ENCODE data around the gene FAM89A. TPM values are rescaled to one million over a fixed set of nuclear protein-coding genes. Genes with fewer than 3 reads are reported as not detected.

FAM89A gene
- total RNA-seq, 3 donors from 2014 or later, result 30.7 to 97.1 (median 39.0) TPM

- Histone ChIP-seq H3K9me3 (no peaks in the 10 kb centered on the region), H3K36me3 (no peaks in the 10 kb centered on the region), H3K27me3 (no peaks in the 10 kb centered on the region), H3K4me1 (peaks cover 0 to 6% of the 10 kb centered on the region in 2 donors), H3K27ac (no peak overlapping the region), H3K4me3 (peak overlapping the region in 2 of 3 donors; percentile 87 to 98)
- DNase-seq (ENCODE audit: low spot score in 2 of 2), result no peak
- intact Hi-C loops (cut with DNase I; ENCODE audit: low total_unique reads), result no loop called here
- TF ChIP-seq POLR2AphosphoS5 (IDR thresholded peaks at IDR 0.05), result no peak
- no peak for TF ChIP-seq POLR2A (IDR thresholded peaks at IDR 0.05)
- TF ChIP-seq, protein P1, sequence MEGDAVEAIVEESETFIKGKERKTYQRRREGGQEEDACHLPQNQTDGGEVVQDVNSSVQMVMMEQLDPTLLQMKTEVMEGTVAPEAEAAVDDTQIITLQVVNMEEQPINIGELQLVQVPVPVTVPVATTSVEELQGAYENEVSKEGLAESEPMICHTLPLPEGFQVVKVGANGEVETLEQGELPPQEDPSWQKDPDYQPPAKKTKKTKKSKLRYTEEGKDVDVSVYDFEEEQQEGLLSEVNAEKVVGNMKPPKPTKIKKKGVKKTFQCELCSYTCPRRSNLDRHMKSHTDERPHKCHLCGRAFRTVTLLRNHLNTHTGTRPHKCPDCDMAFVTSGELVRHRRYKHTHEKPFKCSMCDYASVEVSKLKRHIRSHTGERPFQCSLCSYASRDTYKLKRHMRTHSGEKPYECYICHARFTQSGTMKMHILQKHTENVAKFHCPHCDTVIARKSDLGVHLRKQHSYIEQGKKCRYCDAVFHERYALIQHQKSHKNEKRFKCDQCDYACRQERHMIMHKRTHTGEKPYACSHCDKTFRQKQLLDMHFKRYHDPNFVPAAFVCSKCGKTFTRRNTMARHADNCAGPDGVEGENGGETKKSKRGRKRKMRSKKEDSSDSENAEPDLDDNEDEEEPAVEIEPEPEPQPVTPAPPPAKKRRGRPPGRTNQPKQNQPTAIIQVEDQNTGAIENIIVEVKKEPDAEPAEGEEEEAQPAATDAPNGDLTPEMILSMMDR (IDR thresholded peaks at IDR 0.05), result no peak
Measured at GRCh38 chr1:230979952-230980351, 60.1 kb downstream of the FAM89A start.

DNA sequence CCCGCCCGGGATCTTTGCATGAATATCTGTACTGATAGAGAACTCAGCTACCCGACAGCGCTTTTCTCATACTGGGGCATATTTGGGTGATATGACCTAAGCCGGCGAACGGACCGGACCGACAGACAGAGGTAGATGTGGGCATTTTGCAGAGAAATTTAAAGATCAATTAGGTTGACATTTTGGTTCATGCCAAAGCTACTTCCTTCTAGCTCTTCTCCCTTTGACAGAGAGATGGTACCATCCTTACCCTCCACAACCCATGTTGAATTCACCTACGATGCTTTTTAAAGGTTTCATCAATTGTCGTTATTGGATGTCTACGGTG, 60.7 kb downstream of the FAM89A start:
- H3K4me1 ChIP-seq, result peaks cover 0 to 6% of the 10 kb centered on the region in 2 donors
- intact Hi-C loops (cut with DNase I; ENCODE audit: low total_unique reads), result no loop called here
- DNase-seq (ENCODE audit: low spot score in 2 of 2), result no peak
- H3K9me3 ChIP-seq, result no peaks in the 10 kb centered on the region
- H3K4me3 ChIP-seq, result peak overlapping the region; percentile 80 to 98 (median 87)
- H3K27ac ChIP-seq, result peak overlapping the region; percentile 27 to 73
- H3K27me3 ChIP-seq, result no peaks in the 10 kb centered on the region
- TF ChIP-seq, protein P1 (IDR thresholded peaks at IDR 0.05), result no peak
- TF ChIP-seq POLR2A (IDR thresholded peaks at IDR 0.05) (no peak), POLR2AphosphoS5 (IDR thresholded peaks at IDR 0.05) (no peak)
- H3K36me3 ChIP-seq, result no peaks in the 10 kb centered on the region

DNA sequence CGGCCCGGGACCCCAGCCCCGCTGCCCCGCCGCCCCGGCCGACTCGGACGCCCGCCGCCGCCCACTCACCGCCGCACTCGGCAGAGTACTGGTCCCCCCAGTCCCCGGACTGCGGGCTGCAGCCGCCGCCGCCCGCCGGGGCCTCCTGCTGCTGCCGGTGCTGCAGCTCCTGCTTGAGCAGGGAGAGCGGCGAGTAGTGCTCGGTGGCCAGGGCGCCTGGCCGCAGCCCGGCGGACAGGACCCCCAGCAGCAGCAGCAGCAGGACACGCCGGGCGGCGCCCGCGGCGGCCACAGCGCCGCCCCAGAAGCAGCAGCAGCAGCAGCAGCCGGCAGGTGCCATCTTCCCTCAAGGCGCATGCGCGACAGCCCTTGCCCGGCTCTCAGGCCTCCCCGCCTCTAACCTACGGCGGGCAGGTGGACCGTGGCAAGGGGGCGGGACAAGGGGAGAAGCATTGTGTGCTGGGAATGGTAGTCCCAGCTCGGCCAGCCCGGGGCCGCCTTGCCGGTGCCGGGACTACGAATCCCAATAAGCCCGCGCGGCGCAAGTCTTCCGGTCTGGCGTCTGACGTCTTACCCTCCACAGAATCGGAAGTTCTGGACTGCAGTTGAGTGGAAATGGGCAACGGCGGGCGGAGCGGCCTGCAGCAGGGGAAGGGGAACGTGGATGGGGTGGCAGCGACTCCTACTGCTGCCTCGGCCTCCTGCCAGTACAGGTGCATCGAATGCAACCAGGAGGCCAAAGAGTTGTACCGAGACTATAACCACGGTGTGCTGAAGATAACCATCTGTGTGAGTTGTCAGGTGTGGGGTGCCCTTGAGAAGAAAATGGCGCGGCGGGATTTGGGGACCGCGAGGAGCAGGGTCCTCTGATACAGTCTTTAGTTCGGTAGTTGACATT, 61.3 kb downstream of the FAM89A start, which contains the start of the genes ARV1 and TTC13:
TSS of gene ARV1 (plus strand) at position 604 of the 898 bp plus-strand sequence. CDS start at position 616, 12 bp downstream.
TSS of gene TTC13 (minus strand) at position 371 of the 898 bp plus-strand sequence. CDS start at position 340, 31 bp downstream.
- Histone ChIP-seq H3K4me3 (peak within 1 kb of the TSS; percentile 80 to 98 (median 87)), H3K27ac (peak within 1 kb of the TSS; percentile 46 to 73), H3K27me3 (no peaks in the 10 kb centered on the region), H3K4me1 (peaks cover 0 to 6% of the 10 kb centered on the region in 2 donors), H3K9me3 (no peaks in the 10 kb centered on the region), H3K36me3 (no peaks in the 10 kb centered on the region)
- TF ChIP-seq POLR2A (IDR thresholded peaks at IDR 0.05), result peak; percentile 19
- TF ChIP-seq, protein P1 (IDR thresholded peaks at IDR 0.05), result peak in 2 of 3 donors; percentile 10 to 12
- peak; percentile 40 to 76 (median 74) for TF ChIP-seq POLR2AphosphoS5 (IDR thresholded peaks at IDR 0.05)
- intact Hi-C loops (cut with DNase I; ENCODE audit: low total_unique reads), result no loop called here
- peak; percentile 98 for DNase-seq (ENCODE audit: low spot score in 2 of 2)

DNA sequence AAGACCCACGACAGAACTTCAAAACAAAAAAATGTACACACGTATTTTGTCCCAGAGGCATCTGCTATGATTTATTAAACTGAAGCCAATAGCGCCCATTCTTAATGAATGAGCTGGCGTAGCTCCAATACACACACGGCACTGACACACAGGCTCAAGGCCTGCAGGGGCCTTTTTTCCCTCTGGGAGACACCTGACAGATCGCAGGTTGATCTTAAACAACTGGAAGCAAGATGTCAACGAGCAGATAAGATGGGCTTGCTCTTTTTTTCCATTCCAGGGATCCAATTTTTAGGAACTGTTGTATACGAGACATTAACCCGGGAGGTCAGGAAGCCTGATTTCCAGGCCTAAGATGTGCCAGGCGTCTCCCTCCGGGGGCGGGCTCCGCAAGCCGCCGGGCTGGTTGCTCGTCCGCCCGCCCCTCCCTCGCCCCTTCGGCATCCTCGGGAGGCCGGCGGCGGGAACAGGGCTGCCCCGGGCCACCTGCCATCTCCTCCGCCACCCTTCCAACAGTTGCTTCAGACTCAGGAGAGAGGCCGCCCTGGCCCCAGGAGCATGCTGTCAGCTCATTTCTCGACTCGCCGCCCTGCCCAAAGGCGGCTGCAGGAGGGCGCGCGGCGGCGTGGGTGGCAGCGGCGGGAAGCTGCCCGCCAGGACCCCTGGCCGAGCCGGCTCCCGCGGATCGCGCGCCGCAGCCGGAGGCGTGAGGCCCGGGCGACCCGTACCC, 62.1 kb downstream of the FAM89A start:
- H3K4me1 ChIP-seq, result peaks cover 0 to 6% of the 10 kb centered on the region in 2 donors
- no peak for DNase-seq (ENCODE audit: low spot score in 2 of 2)
- H3K27me3 ChIP-seq, result no peaks in the 10 kb centered on the region
- H3K36me3 ChIP-seq, result no peaks in the 10 kb centered on the region
- H3K4me3 ChIP-seq, result peak overlapping the region; percentile 80 to 98 (median 87)
- TF ChIP-seq POLR2AphosphoS5 (IDR thresholded peaks at IDR 0.05), result no peak
- intact Hi-C loops (cut with DNase I; ENCODE audit: low total_unique reads), result no loop called here
- no peaks in the 10 kb centered on the region for H3K9me3 ChIP-seq
- H3K27ac ChIP-seq, result peak overlapping the region; percentile 46 to 73

DNA sequence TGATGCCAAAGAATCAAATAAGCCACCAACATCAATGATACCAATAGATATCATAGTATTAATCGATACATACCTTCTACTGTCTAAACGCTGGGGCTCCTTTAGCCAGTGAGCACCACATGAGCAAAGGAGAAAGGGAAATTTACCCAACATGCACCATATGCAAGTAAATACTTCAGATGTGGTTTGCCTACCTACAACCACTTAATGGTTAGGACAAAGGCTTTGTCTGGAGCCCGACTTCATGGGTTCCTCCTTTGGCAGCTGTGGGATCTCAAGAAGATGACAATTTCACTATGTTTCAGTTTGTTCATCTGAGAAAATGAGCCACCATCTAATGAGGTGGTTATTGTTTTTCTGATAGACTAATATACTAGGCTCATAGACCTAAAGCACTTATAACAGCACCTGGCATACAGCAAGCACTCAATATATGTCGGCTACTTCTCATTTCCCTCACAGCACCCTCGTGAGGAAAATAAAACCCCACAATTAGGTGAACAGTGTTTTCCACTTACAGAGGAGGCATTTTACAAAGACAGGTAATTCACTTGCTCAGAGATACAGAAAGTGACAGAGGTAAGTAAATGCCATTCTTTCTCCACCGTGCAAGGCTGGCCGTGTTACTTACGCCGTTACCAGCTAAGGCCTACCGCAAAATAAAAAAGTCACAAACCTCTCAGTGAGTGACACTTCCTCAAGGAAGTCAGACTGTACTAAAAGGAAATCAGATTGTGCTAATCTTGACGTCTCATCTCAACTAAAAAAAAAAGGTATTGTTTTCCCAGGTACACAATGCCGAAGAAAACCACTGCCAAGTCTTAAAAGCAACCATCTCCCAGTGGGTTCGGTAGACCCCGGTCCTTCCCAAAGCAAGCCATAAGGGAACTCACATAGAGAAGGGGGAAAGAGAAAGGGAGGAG, 63.0 kb downstream of the FAM89A start:
- intact Hi-C loops (cut with DNase I; ENCODE audit: low total_unique reads), result no loop called here
- peak overlapping the region in 1 of 2 donors; percentile 46 for H3K27ac ChIP-seq
- H3K4me1 ChIP-seq, result peaks cover 0 to 6% of the 10 kb centered on the region in 2 donors

More for the DNA sequence above, 63.0 kb downstream of the FAM89A start:
- H3K4me3 ChIP-seq, result peak overlapping the region; percentile 80 to 98 (median 87)
- TF ChIP-seq POLR2A (IDR thresholded peaks at IDR 0.05) (no peak), POLR2AphosphoS5 (IDR thresholded peaks at IDR 0.05) (no peak)
- TF ChIP-seq, protein P1 (IDR thresholded peaks at IDR 0.05), result no peak
- H3K27me3 ChIP-seq, result no peaks in the 10 kb centered on the region
- H3K9me3 ChIP-seq, result no peaks in the 10 kb centered on the region
- no peaks in the 10 kb centered on the region for H3K36me3 ChIP-seq
- no peak for DNase-seq (ENCODE audit: low spot score in 2 of 2)

Data from breast epithelium (tissue), 4 donors.